PFSK-1 (cell line): Measurements from ENCODE around the gene COL11A2.

Experiments used
- POLR2AphosphoS5 ChIP-seq: IDR thresholded peaks from 2 replicates; pipeline ENCODE4 v1.6.1; 2012; ENCODE audit warnings: low read depth, mild to moderate bottlenecking, control low read depth, low read length, moderate library complexity
- REST ChIP-seq, 2 experiments: IDR thresholded peaks; 2 replicates each; pipeline versions ENCODE4 v1.6.1 to v1.8.0; 2011 to 2012; ENCODE audit warnings: low read depth in 2 of 2, low read length in 2 of 2, control low read depth in 1 of 2, inconsistent platforms in 1 of 2, mild to moderate bottlenecking in 1 of 2, moderate library complexity in 1 of 2; ENCODE audit not compliant: insufficient read depth in 1 of 2

GRCh38 chr6:33198159-33198852 lies 6.0 kb upstream of the COL11A2 start:
- no peak for TF ChIP-seq REST (IDR thresholded peaks at IDR 0.05; ENCODE audit: insufficient read depth in 1 of 2, low read depth in 2 of 2, low read length in 2 of 2)
- no peak for TF ChIP-seq POLR2AphosphoS5
